HFF-Myc (cell line): ENCODE data around the gene C18orf63.

Experiments
- DNase-seq: peaks from one replicate; pipeline ENCODE4 v3.0.0-alpha.2; 2011; ENCODE audit warnings: low read depth; ENCODE audit errors: extremely low read depth
- H3K4me3 ChIP-seq: replicated peaks from 2 replicates; pipeline ENCODE4 v1.5.1; 2011; ENCODE audit warnings: low read depth, mild to moderate bottlenecking, control low read depth, low read length
- CTCF ChIP-seq: IDR thresholded peaks from 2 replicates; pipeline ENCODE4 v1.5.1; 2012; ENCODE audit warnings: mild to moderate bottlenecking, low read depth, low read length, control low read depth; ENCODE audit errors: missing control alignments

C18orf63 gene

GRCh38 chr18:74334242-74334893, 18.7 kb downstream of the C18orf63 start:
- DNase-seq, result no peak
- no peak overlapping the region for H3K4me3 ChIP-seq
- no peak for TF ChIP-seq CTCF

GRCh38 chr18:74336656-74337055, 21.0 kb downstream of the C18orf63 start:
- no peak for DNase-seq
- no peak for TF ChIP-seq CTCF
- H3K4me3 ChIP-seq, result no peak overlapping the region

- no peak for TF ChIP-seq CTCF
- DNase-seq, result no peak
- no peak overlapping the region for H3K4me3 ChIP-seq
Measured at GRCh38 chr18:74337155-74337911, 21.7 kb downstream of the C18orf63 start.

GRCh38 chr18:74337912-74338309, 22.3 kb downstream of the C18orf63 start:
- no peak for DNase-seq
- H3K4me3 ChIP-seq, result no peak overlapping the region
- no peak for TF ChIP-seq CTCF

GRCh38 chr18:74342416-74343043, 26.9 kb downstream of the C18orf63 start:
- TF ChIP-seq CTCF, result peak; percentile 24
- DNase-seq, result peak; percentile 46

GRCh38 chr18:74346206-74346605, 30.6 kb downstream of the C18orf63 start:
- TF ChIP-seq CTCF, result no peak
- no peak for DNase-seq
- no peak overlapping the region for H3K4me3 ChIP-seq

More at GRCh38 chr18:74342416-74343043, 26.9 kb downstream of the C18orf63 start:
- no peak overlapping the region for H3K4me3 ChIP-seq
